Measurements from ENCODE around the gene SDC3.

- no peak for TF ChIP-seq CTCF (IDR thresholded peaks at IDR 0.05)
- no peak for TF ChIP-seq ZFX (IDR thresholded peaks at IDR 0.05; ENCODE audit: borderline replicate concordance)
Measured at GRCh38 chr1:30888975-30889374, 19.6 kb downstream of the SDC3 start.
